Psoas muscle (tissue), 8 donors: ENCODE data around the gene CARD10. TPM values are rescaled to one million over a fixed set of nuclear protein-coding genes. Genes with fewer than 3 reads are reported as not detected.

ENCODE experiments used
- ATAC-seq, 4 donors: fragments of 200-7000 bp; cut with Tn5 transposase; one replicate each; pipeline ENCODE4 v1.9.1; 2020; ENCODE audit warnings: moderate library complexity in 3 of 4, mild to moderate bottlenecking in 2 of 4
- DNase-seq, 2 donors: peaks; one replicate each; pipeline ENCODE4 v3.0.0-alpha.2; 2020
- H3K27ac ChIP-seq: fragments of 200-600 bp; one replicate; pipeline ENCODE4 v1.8.0; 2022
- H3K27me3 ChIP-seq, 3 donors: fragments of 200-600 bp in 1 of 3; one replicate each; pipeline versions ENCODE4 v1.6.1 to v1.8.0; 2013 to 2022; ENCODE audit warnings: low read length in 2 of 3, mild to moderate bottlenecking in 2 of 3, moderate library complexity in 1 of 3; ENCODE audit not compliant: insufficient read depth in 3 of 3
- H3K36me3 ChIP-seq, 2 donors: fragments of 200-600 bp in 1 of 2; one replicate each; pipeline versions ENCODE4 v1.6.1 to v1.8.0; 2013 to 2022; ENCODE audit warnings: low read depth in 1 of 2, mild to moderate bottlenecking in 1 of 2, moderate library complexity in 1 of 2; ENCODE audit not compliant: insufficient read depth in 1 of 2
- H3K4me1 ChIP-seq: fragments of 200-600 bp; one replicate; pipeline ENCODE4 v1.8.0; 2022
- H3K4me3 ChIP-seq: fragments of 200-600 bp; one replicate; pipeline ENCODE4 v1.8.0; 2022; ENCODE audit warnings: mild to moderate bottlenecking
- H3K9me3 ChIP-seq: fragments of 200-600 bp; one replicate; pipeline ENCODE4 v1.8.0; 2022
- WGBS, 3 donors: extraction: QIAGEN DNeasy Blood & Tissue Kit; methylation state at CpG; one replicate each; pipeline versions ENCODE4 v1.1.6 to v1.1.7; 2013; 5-methylcytosine and 5-hydroxymethylcytosine counted together
- intact Hi-C, 2 donors: fragments of 100-400 bp; cut with DNase I; formaldehyde crosslinking; loops; one replicate each; pipeline versions ENCODE4 v1.11.0 to v1.14.2; 2022
- polyA plus RNA-seq, 3 donors: library from polyadenylated mRNA; stranded (reverse); fragments of 200-250 nt; gene quantifications; one replicate each; pipeline ENCODE4 v1.2.3, GENCODE V29; 2013
- total RNA-seq, 4 donors: library from RNA; stranded (reverse); fragmentation: NEBNext Ultra II Directional in 2 of 4; extraction: Animal tissue kit (Norgen Biotek cat#: 25700) in 2 of 4; gene quantifications; one replicate each; pipeline versions ENCODE4 v1.2.1 to v1.2.4, GENCODE V29; 2021 to 2023
- TF ChIP-seq, protein P1 (sequence below): fragments of 200-600 bp; IDR thresholded peaks from one replicate; pipeline ENCODE4 v1.8.0; 2022; ENCODE audit warnings: antibody characterized with exemption
- donor health status: healthy with polysubstance abuse.
- donor health status: DM: no; HTN: no; CAD: no; lungs with moderate emphysema.
- donor health status: Bipolar disorder and iron deficiency.
- donor health status: healthy.
- donor health status: DM: yes; HTN: yes; CAD: no.
- donor health status: DM: no; HTN: no; CAD: no.
- donor health status: DM: no; HTN: no; CAD: no.
- donor health status: DM: yes; HTN: yes; CAD: no.

CARD10 gene
- total and polyA plus RNA-seq, 7 donors = 2.9 to 8.0 (median 4.4) TPM

GRCh38 chr22:37500745-37501609 lies 18.2 kb downstream of the CARD10 start:
- H3K4me3 ChIP-seq = no peak overlapping the region
- peak; percentile 7 to 47 (median 28) for ATAC-seq
- H3K27me3 ChIP-seq = peaks cover 0 to 19% (median 0%) of the 10 kb centered on the region in 3 donors
- no peaks in the 10 kb centered on the region for H3K36me3 ChIP-seq
- no peaks in the 10 kb centered on the region for H3K9me3 ChIP-seq
- 55 to 63% (median 56%) methylated on average over 20 to 24 of the region's 24 CpGs for WGBS, 3 donors
- TF ChIP-seq, protein P1, sequence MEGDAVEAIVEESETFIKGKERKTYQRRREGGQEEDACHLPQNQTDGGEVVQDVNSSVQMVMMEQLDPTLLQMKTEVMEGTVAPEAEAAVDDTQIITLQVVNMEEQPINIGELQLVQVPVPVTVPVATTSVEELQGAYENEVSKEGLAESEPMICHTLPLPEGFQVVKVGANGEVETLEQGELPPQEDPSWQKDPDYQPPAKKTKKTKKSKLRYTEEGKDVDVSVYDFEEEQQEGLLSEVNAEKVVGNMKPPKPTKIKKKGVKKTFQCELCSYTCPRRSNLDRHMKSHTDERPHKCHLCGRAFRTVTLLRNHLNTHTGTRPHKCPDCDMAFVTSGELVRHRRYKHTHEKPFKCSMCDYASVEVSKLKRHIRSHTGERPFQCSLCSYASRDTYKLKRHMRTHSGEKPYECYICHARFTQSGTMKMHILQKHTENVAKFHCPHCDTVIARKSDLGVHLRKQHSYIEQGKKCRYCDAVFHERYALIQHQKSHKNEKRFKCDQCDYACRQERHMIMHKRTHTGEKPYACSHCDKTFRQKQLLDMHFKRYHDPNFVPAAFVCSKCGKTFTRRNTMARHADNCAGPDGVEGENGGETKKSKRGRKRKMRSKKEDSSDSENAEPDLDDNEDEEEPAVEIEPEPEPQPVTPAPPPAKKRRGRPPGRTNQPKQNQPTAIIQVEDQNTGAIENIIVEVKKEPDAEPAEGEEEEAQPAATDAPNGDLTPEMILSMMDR = no peak
- peak overlapping the region; percentile 46 for H3K27ac ChIP-seq
- peaks cover 3% of the 10 kb centered on the region for H3K4me1 ChIP-seq
- peak in 1 of 2 donors; percentile 32 for DNase-seq
- intact Hi-C loops = no loop called here

GRCh38 chr22:37499789-37500540 lies 19.2 kb downstream of the CARD10 start:
- intact Hi-C loops = no loop called here
- Histone ChIP-seq H3K36me3 (no peaks in the 10 kb centered on the region), H3K27ac (no peak overlapping the region)

GRCh38 chr22:37499027-37499707 lies 20.0 kb downstream of the CARD10 start:
- peaks cover 0 to 19% (median 0%) of the 10 kb centered on the region in 3 donors for H3K27me3 ChIP-seq
- DNase-seq = no peak
- H3K4me1 ChIP-seq = peaks cover 3% of the 10 kb centered on the region
- no peak overlapping the region for H3K4me3 ChIP-seq
- no peaks in the 10 kb centered on the region for H3K36me3 ChIP-seq
- H3K9me3 ChIP-seq = no peaks in the 10 kb centered on the region
- no peak overlapping the region for H3K27ac ChIP-seq
- ATAC-seq = no peak
- intact Hi-C loops = no loop called here
- TF ChIP-seq, protein P1 = no peak
- WGBS, 3 donors = 51 to 75% (median 61%) methylated on average over 12 of the region's 12 CpGs

More at GRCh38 chr22:37499789-37500540, 19.2 kb downstream of the CARD10 start:
- no peak for ATAC-seq
- no peaks in the 10 kb centered on the region for H3K9me3 ChIP-seq
- TF ChIP-seq, protein P1 = no peak
- WGBS, 3 donors = 71 to 74% (median 74%) methylated on average over 12 to 13 of the region's 13 CpGs
- H3K4me1 ChIP-seq = peaks cover 3% of the 10 kb centered on the region
- H3K4me3 ChIP-seq = no peak overlapping the region
- DNase-seq = no peak
- peaks cover 0 to 19% (median 0%) of the 10 kb centered on the region in 3 donors for H3K27me3 ChIP-seq

DNA sequence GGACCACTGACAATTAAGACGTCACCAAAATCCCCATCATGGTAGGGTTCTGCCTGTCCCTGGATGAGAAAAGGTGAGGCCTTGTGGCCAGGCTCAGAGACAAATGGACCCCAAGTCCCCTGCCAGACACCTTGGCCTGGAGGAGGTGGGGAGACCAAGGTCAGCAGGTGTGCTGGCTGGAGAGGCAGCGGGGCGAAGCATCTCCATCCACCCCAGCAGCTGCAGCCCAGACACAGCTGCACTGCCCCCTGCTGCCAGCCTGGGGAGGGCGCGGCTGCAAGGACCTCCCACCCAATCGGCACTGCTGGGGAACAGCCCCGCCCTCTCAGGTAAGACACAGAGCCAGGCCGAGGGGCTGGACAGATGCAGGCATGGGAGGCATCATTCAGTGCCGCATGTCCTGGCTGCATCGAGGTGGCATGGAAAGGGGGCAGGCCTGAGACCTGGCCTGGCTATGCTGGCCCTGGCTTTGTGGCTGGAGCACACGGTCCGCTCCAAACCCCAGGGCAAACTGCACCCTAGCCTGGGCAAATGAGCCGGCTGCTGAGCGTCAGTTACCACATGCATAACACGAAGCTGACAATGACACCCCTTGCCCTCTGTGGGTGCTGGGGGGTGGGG lies 20.8 kb downstream of the CARD10 start:
- ATAC-seq (no peak), DNase-seq (no peak)
- intact Hi-C loops = no loop called here
- H3K36me3 ChIP-seq = no peaks in the 10 kb centered on the region
- peaks cover 3% of the 10 kb centered on the region for H3K4me1 ChIP-seq
- H3K27ac ChIP-seq = no peak overlapping the region
- no peak overlapping the region for H3K4me3 ChIP-seq
- H3K27me3 ChIP-seq = peaks cover 0 to 24% (median 0%) of the 10 kb centered on the region in 3 donors
- TF ChIP-seq, protein P1 = no peak
- WGBS, 3 donors = 54 to 57% (median 55%) methylated on average over 13 to 15 of the region's 15 CpGs
- no peaks in the 10 kb centered on the region for H3K9me3 ChIP-seq
